ENCODE measurements around the gene SH2B2.

DNA sequence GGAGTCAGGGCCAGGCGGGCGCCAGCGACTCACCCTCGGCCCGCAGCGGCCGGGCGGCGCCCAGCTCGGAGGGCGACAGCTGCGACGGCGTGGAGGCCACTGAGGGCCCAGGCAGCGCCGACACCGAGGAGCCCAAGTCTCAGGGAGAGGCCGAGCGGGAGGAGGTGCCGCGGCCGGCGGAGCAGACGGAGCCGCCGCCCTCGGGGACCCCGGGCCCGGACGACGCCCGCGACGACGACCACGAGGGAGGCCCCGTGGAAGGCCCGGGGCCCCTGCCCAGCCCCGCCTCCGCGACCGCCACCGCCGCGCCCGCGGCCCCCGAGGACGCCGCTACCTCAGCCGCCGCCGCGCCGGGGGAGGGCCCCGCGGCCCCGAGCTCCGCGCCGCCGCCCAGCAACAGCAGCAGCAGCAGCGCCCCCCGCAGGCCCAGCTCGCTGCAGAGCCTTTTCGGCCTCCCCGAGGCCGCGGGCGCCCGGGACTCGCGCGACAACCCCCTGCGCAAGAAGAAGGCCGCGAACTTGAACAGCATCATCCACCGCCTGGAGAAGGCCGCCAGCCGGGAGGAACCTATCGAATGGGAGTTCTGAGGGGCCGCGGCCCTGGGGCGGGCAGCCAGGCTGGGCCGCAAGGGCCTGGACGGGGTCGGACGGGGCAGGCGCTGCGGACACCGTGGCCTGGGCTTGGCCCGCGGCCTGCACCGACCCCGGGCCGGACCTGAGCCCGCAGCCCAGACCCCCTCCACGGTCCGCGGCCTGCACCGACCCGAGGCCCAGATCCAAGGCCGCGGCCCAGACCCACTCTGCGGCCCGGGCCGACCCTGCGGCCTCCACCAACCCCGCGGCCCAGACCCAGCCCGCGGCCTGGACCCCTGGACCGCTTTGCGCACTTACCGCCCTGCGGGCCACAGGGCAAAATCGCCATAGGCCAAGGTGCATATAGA lies 37.9 kb upstream of the SH2B2 start:
- TF ChIP-seq, protein P1, sequence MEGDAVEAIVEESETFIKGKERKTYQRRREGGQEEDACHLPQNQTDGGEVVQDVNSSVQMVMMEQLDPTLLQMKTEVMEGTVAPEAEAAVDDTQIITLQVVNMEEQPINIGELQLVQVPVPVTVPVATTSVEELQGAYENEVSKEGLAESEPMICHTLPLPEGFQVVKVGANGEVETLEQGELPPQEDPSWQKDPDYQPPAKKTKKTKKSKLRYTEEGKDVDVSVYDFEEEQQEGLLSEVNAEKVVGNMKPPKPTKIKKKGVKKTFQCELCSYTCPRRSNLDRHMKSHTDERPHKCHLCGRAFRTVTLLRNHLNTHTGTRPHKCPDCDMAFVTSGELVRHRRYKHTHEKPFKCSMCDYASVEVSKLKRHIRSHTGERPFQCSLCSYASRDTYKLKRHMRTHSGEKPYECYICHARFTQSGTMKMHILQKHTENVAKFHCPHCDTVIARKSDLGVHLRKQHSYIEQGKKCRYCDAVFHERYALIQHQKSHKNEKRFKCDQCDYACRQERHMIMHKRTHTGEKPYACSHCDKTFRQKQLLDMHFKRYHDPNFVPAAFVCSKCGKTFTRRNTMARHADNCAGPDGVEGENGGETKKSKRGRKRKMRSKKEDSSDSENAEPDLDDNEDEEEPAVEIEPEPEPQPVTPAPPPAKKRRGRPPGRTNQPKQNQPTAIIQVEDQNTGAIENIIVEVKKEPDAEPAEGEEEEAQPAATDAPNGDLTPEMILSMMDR (IDR thresholded peaks at IDR 0.05), result no peak
- TF ChIP-seq POLR2A (IDR thresholded peaks at IDR 0.05), result no peak

Measured in lower leg skin (tissue), 3 donors.